Smooth muscle cell (in vitro differentiated cells): ENCODE data around the gene SLCO4A1. TPM values are rescaled to one million over a fixed set of nuclear protein-coding genes. Genes with fewer than 3 reads are reported as not detected.

Experiments
- DNase-seq: peaks from one replicate; lab custom pipeline; 2025; ENCODE audit not compliant: unreplicated experiment; lab: John Stamatoyannopoulos, UW
- H2AFZ ChIP-seq: fragments of 200-600 bp; sonication (generic); 2 replicates; pipeline ENCODE4 v1.6.0; 2016; ENCODE audit warnings: antibody characterized with exemption, low read depth, mild to moderate bottlenecking
- H3F3A ChIP-seq: fragments of 200-600 bp; sonication (generic); 2 replicates; pipeline ENCODE4 v1.6.0; 2017; ENCODE audit warnings: antibody characterized with exemption, low read depth
- H3K27ac ChIP-seq: fragments of 200-600 bp; sonication (generic); 2 replicates; pipeline ENCODE4 v1.5.1; 2016; ENCODE audit warnings: low read depth, mild to moderate bottlenecking
- H3K27me3 ChIP-seq: fragments of 200-600 bp; sonication (generic); 2 replicates; pipeline ENCODE4 v1.6.1; 2016; ENCODE audit warnings: low read depth, mild to moderate bottlenecking
- H3K36me3 ChIP-seq: fragments of 200-600 bp; sonication (generic); 2 replicates; pipeline ENCODE4 v1.5.1; 2016; ENCODE audit warnings: low read depth
- H3K4me1 ChIP-seq: fragments of 200-600 bp; sonication (generic); 2 replicates; pipeline ENCODE4 v1.5.1; 2016; ENCODE audit warnings: low read depth
- H3K4me2 ChIP-seq: fragments of 200-600 bp; sonication (generic); 2 replicates; pipeline ENCODE4 v1.6.0; 2016; ENCODE audit warnings: mild to moderate bottlenecking
- H3K4me3 ChIP-seq: fragments of 200-600 bp; sonication (generic); 2 replicates; pipeline ENCODE4 v1.5.1; 2016; ENCODE audit warnings: mild to moderate bottlenecking
- H3K79me2 ChIP-seq: fragments of 200-600 bp; sonication (generic); 2 replicates; pipeline ENCODE4 v1.6.0; 2016; ENCODE audit warnings: low read depth, mild to moderate bottlenecking
- H3K9ac ChIP-seq: fragments of 200-600 bp; sonication (generic); 2 replicates; pipeline ENCODE4 v1.6.0; 2016; ENCODE audit warnings: low read depth
- H3K9me3 ChIP-seq: fragments of 200-600 bp; sonication (generic); replicated peaks from 2 replicates; pipeline ENCODE4 v1.5.1; 2016; ENCODE audit warnings: low read depth
- H4K20me1 ChIP-seq: fragments of 200-600 bp; sonication (generic); 2 replicates; pipeline ENCODE4 v1.6.0; 2016; ENCODE audit warnings: low read depth
- WGBS: methylation state at CpG from one replicate; pipeline ENCODE4 v1.1.7; 2016; ENCODE audit warnings: low lambda C conversion rate; 5-methylcytosine and 5-hydroxymethylcytosine counted together
- polyA plus RNA-seq: library from polyadenylated mRNA; unstranded; fragments of >200 nt; fragmentation: Nextera tagmentation; extraction: Ambion mirVana; gene quantifications from 2 replicates; pipeline ENCODE4 v1.2.1, GENCODE V29; 2016
- total RNA-seq: library from RNA; depleted of rRNA; stranded (reverse); fragments of >200 nt; gene quantifications from 2 replicates; pipeline ENCODE4 v1.2.3, GENCODE V29; 2014
- TF ChIP-seq, protein P1 (sequence below): fragments of 200-600 bp; sonication (generic); IDR thresholded peaks from 2 replicates; pipeline ENCODE4 v1.5.1; 2017; ENCODE audit warnings: borderline replicate concordance, mild to moderate bottlenecking, antibody characterized with exemption; ENCODE audit not compliant: insufficient read depth, poor library complexity, severe bottlenecking

The SLCO4A1 gene
- total and polyA plus RNA-seq, 2 experiments from 2014 or later = 0.81 to 1.4 TPM

GRCh38 chr20:62646851-62647520 lies 4.7 kb downstream of the SLCO4A1 start:
- no peak for DNase-seq
- Histone ChIP-seq H3K4me2 (no peak overlapping the region), H3K27ac (no peak overlapping the region), H3K9ac (no peak overlapping the region), H3K9me3 (no peaks in the 10 kb centered on the region), H3K36me3 (no peaks in the 10 kb centered on the region), H3K4me1 (peaks cover 11% of the 10 kb centered on the region), H3K27me3 (peaks cover 20% of the 10 kb centered on the region), H2AFZ (no peak overlapping the region), H4K20me1 (no peaks in the 10 kb centered on the region), H3F3A (peaks cover 6% of the 10 kb centered on the region), H3K79me2 (no peaks in the 10 kb centered on the region), H3K4me3 (no peak overlapping the region)
- WGBS = 86% methylated on average over 12 of the region's 12 CpGs
- TF ChIP-seq, protein P1, sequence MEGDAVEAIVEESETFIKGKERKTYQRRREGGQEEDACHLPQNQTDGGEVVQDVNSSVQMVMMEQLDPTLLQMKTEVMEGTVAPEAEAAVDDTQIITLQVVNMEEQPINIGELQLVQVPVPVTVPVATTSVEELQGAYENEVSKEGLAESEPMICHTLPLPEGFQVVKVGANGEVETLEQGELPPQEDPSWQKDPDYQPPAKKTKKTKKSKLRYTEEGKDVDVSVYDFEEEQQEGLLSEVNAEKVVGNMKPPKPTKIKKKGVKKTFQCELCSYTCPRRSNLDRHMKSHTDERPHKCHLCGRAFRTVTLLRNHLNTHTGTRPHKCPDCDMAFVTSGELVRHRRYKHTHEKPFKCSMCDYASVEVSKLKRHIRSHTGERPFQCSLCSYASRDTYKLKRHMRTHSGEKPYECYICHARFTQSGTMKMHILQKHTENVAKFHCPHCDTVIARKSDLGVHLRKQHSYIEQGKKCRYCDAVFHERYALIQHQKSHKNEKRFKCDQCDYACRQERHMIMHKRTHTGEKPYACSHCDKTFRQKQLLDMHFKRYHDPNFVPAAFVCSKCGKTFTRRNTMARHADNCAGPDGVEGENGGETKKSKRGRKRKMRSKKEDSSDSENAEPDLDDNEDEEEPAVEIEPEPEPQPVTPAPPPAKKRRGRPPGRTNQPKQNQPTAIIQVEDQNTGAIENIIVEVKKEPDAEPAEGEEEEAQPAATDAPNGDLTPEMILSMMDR = no peak

GRCh38 chr20:62647521-62648317 lies 5.4 kb downstream of the SLCO4A1 start:
- Histone ChIP-seq H3K4me1 (peaks cover 9% of the 10 kb centered on the region), H3K9me3 (no peaks in the 10 kb centered on the region), H3K4me3 (no peak overlapping the region), H3K36me3 (no peaks in the 10 kb centered on the region), H3K27me3 (peaks cover 15% of the 10 kb centered on the region), H3K27ac (no peak overlapping the region), H2AFZ (no peak overlapping the region), H4K20me1 (no peaks in the 10 kb centered on the region), H3F3A (peaks cover 6% of the 10 kb centered on the region), H3K9ac (no peak overlapping the region), H3K4me2 (no peak overlapping the region), H3K79me2 (no peaks in the 10 kb centered on the region)
- TF ChIP-seq, protein P1 = no peak
- 83% methylated on average over 24 of the region's 25 CpGs for WGBS
- no peak for DNase-seq

DNA sequence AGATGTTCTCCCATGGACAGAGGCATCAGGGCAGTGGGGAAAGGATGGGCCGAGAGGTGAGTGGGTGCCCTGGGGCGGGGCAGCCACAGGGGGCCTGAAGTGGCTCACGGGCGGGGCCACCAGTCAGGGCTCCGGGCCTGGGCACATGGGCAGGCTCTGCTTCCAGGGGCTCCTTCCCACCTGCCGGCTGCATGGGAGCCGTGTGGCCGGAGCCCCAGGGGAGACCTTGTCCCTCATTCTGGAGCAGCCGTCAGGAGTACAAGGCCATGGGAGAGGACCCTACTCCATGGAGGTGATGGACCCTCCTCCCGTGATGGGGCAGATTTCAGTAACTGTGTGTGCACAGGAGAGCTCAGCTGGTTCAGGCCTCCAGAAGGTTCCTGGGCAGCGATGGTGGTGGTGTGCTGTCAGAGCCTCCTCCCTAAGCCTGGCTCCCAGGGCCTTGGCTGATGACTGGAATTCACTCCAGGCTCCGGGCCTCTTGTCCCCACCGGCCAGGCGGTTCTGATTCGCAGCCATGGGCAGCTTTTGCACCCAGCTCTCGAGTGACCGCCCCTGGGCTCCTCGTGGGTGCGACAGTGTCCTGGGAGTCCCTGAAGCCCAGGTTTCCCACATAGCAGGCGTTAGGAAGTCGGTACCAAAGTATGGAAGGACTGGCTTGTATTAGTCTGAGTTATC lies 6.2 kb downstream of the SLCO4A1 start:
- no peak overlapping the region for H3K27ac ChIP-seq
- TF ChIP-seq, protein P1 = no peak
- H4K20me1 ChIP-seq = no peaks in the 10 kb centered on the region
- no peak overlapping the region for H3K4me2 ChIP-seq
- 90% methylated on average over 19 of the region's 21 CpGs for WGBS
- H2AFZ ChIP-seq = no peak overlapping the region
- no peaks in the 10 kb centered on the region for H3K36me3 ChIP-seq
- H3K9me3 ChIP-seq = no peaks in the 10 kb centered on the region
- H3K27me3 ChIP-seq = peaks cover 8% of the 10 kb centered on the region
- H3K79me2 ChIP-seq = no peaks in the 10 kb centered on the region
- peaks cover 1% of the 10 kb centered on the region for H3K4me1 ChIP-seq
- no peak for DNase-seq
- no peak overlapping the region for H3K4me3 ChIP-seq
- no peak overlapping the region for H3K9ac ChIP-seq
- peaks cover 6% of the 10 kb centered on the region for H3F3A ChIP-seq
